HepG2 (cell line): ENCODE results near the gene ACAP3.

Experiments used
- CREM ChIP-seq, 2 experiments: sonication (generic) in 1 of 2; formaldehyde crosslinking in 1 of 2; IDR thresholded peaks; 2 replicates each; pipeline versions ENCODE4 v1.4.0 to v1.6.1; 2016 to 2020; ENCODE audit warnings: antibody characterized with exemption in 1 of 2, mild to moderate bottlenecking in 1 of 2, missing genetic modification reagents in 1 of 2
- DPF2 ChIP-seq: sonication (generic); formaldehyde crosslinking; IDR thresholded peaks from 2 replicates; pipeline ENCODE4 v1.4.0; 2020; ENCODE audit warnings: mild to moderate bottlenecking, low read depth, missing genetic modification reagents, borderline replicate concordance
- HDAC1 ChIP-seq: sonication (generic); formaldehyde crosslinking; IDR thresholded peaks from 2 replicates; pipeline ENCODE4 v1.5.1; 2020; ENCODE audit warnings: mild to moderate bottlenecking, missing genetic modification reagents
- MYC ChIP-seq: sonication (generic); formaldehyde crosslinking; IDR thresholded peaks from 2 replicates; pipeline ENCODE4 v1.9.0; 2021; ENCODE audit warnings: missing genetic modification reagents, borderline replicate concordance
- NAIF1 ChIP-seq: sonication (generic); formaldehyde crosslinking; IDR thresholded peaks from 2 replicates; pipeline ENCODE4 v1.5.0; 2020; ENCODE audit warnings: mild to moderate bottlenecking, missing genetic modification reagents, borderline replicate concordance
- POLR2A ChIP-seq, 2 experiments: IDR thresholded peaks; 2 replicates each; pipeline ENCODE4 v1.6.1; 2011; ENCODE audit warnings: low read depth in 2 of 2, low read length in 2 of 2, mild to moderate bottlenecking in 1 of 2, moderate library complexity in 1 of 2; ENCODE audit not compliant: insufficient read depth in 1 of 2
- SMAD1 ChIP-seq: sonication (generic); formaldehyde crosslinking; IDR thresholded peaks from 2 replicates; pipeline ENCODE4 v1.4.0; 2020; ENCODE audit warnings: missing genetic modification reagents, low read depth, mild to moderate bottlenecking, borderline replicate concordance
- SNAI1 ChIP-seq: sonication (generic); formaldehyde crosslinking; IDR thresholded peaks from 2 replicates; pipeline ENCODE4 v1.5.0; 2020; ENCODE audit warnings: mild to moderate bottlenecking, missing genetic modification reagents, borderline replicate concordance
- SUZ12 ChIP-seq: fragments of 150-350 bp; IDR thresholded peaks from 2 replicates; pipeline ENCODE4 v1.6.1; 2014; ENCODE audit warnings: low read depth, low read length
- ZNF776 ChIP-seq: sonication (generic); formaldehyde crosslinking; IDR thresholded peaks from 2 replicates; pipeline ENCODE4 v1.4.0; 2020; ENCODE audit warnings: mild to moderate bottlenecking, missing genetic modification reagents
- TF ChIP-seq, protein P1 (sequence below): sonication (generic); formaldehyde crosslinking; IDR thresholded peaks from 2 replicates; pipeline ENCODE4 v1.5.0; 2020; ENCODE audit warnings: mild to moderate bottlenecking, missing genetic modification reagents, moderate library complexity
- TF ChIP-seq, protein P2 (sequence below): sonication (generic); formaldehyde crosslinking; IDR thresholded peaks from 2 replicates; pipeline ENCODE4 v1.4.0; 2020; ENCODE audit warnings: mild to moderate bottlenecking, missing genetic modification reagents, borderline replicate concordance
- TF ChIP-seq, protein P3 (sequence below): sonication (generic); formaldehyde crosslinking; IDR thresholded peaks from 2 replicates; pipeline ENCODE4 v1.4.0; 2020; ENCODE audit warnings: missing genetic modification reagents

DNA sequence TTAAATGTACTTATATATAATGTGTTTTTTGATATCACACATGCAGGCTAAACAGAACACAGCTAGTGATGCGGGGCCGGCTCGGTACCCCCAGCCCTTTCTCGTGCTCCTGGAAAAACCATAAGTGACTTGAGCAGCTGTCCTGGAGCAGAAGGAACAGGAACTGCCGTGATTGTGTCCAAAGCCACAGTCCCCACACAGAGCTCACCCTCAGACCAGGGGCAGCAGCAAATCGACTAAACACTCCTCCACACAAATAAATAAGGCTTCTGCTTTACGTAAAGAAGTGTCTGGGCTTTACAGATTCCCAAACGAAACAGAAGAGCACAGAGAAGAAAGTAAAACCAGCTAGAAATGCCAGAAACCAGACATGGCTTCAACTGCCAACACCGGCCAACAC lies 43.7 kb downstream of the ACAP3 start:
- no peak for TF ChIP-seq POLR2A (IDR thresholded peaks at IDR 0.05; ENCODE audit: insufficient read depth in 1 of 2, low read depth in 2 of 2, low read length in 2 of 2)
- TF ChIP-seq, protein P1, sequence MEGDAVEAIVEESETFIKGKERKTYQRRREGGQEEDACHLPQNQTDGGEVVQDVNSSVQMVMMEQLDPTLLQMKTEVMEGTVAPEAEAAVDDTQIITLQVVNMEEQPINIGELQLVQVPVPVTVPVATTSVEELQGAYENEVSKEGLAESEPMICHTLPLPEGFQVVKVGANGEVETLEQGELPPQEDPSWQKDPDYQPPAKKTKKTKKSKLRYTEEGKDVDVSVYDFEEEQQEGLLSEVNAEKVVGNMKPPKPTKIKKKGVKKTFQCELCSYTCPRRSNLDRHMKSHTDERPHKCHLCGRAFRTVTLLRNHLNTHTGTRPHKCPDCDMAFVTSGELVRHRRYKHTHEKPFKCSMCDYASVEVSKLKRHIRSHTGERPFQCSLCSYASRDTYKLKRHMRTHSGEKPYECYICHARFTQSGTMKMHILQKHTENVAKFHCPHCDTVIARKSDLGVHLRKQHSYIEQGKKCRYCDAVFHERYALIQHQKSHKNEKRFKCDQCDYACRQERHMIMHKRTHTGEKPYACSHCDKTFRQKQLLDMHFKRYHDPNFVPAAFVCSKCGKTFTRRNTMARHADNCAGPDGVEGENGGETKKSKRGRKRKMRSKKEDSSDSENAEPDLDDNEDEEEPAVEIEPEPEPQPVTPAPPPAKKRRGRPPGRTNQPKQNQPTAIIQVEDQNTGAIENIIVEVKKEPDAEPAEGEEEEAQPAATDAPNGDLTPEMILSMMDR (CRISPR knock-in tag): no peak
- no peak for TF ChIP-seq SMAD1
- TF ChIP-seq CREM (IDR thresholded peaks at IDR 0.05): no peak
- TF ChIP-seq CREM (CRISPR knock-in tag; IDR thresholded peaks at IDR 0.05): no peak
- no peak for TF ChIP-seq SNAI1 (CRISPR knock-in tag)
- no peak for TF ChIP-seq ZNF776 (CRISPR knock-in tag)
- no peak for TF ChIP-seq NAIF1 (CRISPR knock-in tag)
- no peak for TF ChIP-seq SUZ12
- no peak for TF ChIP-seq HDAC1
- TF ChIP-seq, protein P2, sequence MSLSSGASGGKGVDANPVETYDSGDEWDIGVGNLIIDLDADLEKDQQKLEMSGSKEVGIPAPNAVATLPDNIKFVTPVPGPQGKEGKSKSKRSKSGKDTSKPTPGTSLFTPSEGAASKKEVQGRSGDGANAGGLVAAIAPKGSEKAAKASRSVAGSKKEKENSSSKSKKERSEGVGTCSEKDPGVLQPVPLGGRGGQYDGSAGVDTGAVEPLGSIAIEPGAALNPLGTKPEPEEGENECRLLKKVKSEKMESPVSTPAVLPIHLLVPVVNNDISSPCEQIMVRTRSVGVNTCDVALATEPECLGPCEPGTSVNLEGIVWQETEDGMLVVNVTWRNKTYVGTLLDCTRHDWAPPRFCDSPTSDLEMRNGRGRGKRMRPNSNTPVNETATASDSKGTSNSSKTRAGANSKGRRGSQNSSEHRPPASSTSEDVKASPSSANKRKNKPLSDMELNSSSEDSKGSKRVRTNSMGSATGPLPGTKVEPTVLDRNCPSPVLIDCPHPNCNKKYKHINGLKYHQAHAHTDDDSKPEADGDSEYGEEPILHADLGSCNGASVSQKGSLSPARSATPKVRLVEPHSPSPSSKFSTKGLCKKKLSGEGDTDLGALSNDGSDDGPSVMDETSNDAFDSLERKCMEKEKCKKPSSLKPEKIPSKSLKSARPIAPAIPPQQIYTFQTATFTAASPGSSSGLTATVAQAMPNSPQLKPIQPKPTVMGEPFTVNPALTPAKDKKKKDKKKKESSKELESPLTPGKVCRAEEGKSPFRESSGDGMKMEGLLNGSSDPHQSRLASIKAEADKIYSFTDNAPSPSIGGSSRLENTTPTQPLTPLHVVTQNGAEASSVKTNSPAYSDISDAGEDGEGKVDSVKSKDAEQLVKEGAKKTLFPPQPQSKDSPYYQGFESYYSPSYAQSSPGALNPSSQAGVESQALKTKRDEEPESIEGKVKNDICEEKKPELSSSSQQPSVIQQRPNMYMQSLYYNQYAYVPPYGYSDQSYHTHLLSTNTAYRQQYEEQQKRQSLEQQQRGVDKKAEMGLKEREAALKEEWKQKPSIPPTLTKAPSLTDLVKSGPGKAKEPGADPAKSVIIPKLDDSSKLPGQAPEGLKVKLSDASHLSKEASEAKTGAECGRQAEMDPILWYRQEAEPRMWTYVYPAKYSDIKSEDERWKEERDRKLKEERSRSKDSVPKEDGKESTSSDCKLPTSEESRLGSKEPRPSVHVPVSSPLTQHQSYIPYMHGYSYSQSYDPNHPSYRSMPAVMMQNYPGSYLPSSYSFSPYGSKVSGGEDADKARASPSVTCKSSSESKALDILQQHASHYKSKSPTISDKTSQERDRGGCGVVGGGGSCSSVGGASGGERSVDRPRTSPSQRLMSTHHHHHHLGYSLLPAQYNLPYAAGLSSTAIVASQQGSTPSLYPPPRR (CRISPR knock-in tag): no peak
- no peak for TF ChIP-seq MYC
- TF ChIP-seq, protein P3, sequence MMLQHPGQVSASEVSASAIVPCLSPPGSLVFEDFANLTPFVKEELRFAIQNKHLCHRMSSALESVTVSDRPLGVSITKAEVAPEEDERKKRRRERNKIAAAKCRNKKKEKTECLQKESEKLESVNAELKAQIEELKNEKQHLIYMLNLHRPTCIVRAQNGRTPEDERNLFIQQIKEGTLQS: no peak
- TF ChIP-seq DPF2 (CRISPR knock-in tag): no peak
